PFSK-1 (cell line): Measurements from ENCODE around the gene OR1J2.

ENCODE experiments used
- FOXP2 ChIP-seq: optimal IDR thresholded peaks from 2 replicates; pipeline ENCODE3; 2011; ENCODE audit warnings: borderline replicate concordance, control low read depth, inconsistent platforms; ENCODE audit not compliant: insufficient read depth; ENCODE audit errors: extremely low read length, extremely low read depth
- POLR2AphosphoS5 ChIP-seq: IDR thresholded peaks from 2 replicates; pipeline ENCODE4 v1.6.1; 2012; ENCODE audit warnings: low read depth, mild to moderate bottlenecking, control low read depth, low read length, moderate library complexity
- REST ChIP-seq, 2 experiments: IDR thresholded peaks; 2 replicates each; pipeline versions ENCODE4 v1.6.1 to v1.8.0; 2011 to 2012; ENCODE audit warnings: low read depth in 2 of 2, low read length in 2 of 2, control low read depth in 1 of 2, inconsistent platforms in 1 of 2, mild to moderate bottlenecking in 1 of 2, moderate library complexity in 1 of 2; ENCODE audit not compliant: insufficient read depth in 1 of 2
- SIN3A ChIP-seq: IDR thresholded peaks from 2 replicates; pipeline ENCODE4 v1.6.1; 2012; ENCODE audit warnings: mild to moderate bottlenecking, low read length, moderate library complexity, borderline replicate concordance; ENCODE audit not compliant: insufficient read depth
- TAF1 ChIP-seq: IDR thresholded peaks from 2 replicates; pipeline ENCODE4 v1.6.1; 2012; ENCODE audit warnings: low read length, control low read depth, borderline replicate concordance; ENCODE audit not compliant: insufficient read depth

Gene OR1J2

GRCh38 chr9:122526602-122527001, 16.0 kb downstream of the OR1J2 start:
- no peak for TF ChIP-seq FOXP2
- no peak for TF ChIP-seq REST (IDR thresholded peaks at IDR 0.05; ENCODE audit: insufficient read depth in 1 of 2, low read depth in 2 of 2, low read length in 2 of 2)
- TF ChIP-seq SIN3A, result no peak
- TF ChIP-seq TAF1, result no peak
- TF ChIP-seq POLR2AphosphoS5, result no peak

- TF ChIP-seq SIN3A (no peak), REST (IDR thresholded peaks at IDR 0.05; ENCODE audit: insufficient read depth in 1 of 2, low read depth in 2 of 2, low read length in 2 of 2) (no peak), POLR2AphosphoS5 (no peak), FOXP2 (no peak), TAF1 (no peak)
These were observed 16.6 kb downstream of the OR1J2 start, which contains the start of gene OR1N1 for GRCh38 chr9:122527193-122527592. Gene OR1N1 (minus strand): TSS chr9:122527293. CDS start chr9:122527293, 0 bp downstream.

- TF ChIP-seq POLR2AphosphoS5 (no peak), SIN3A (no peak)
These were observed 25.5 kb downstream of the OR1J2 start for GRCh38 chr9:122536134-122536533.

- TF ChIP-seq POLR2AphosphoS5, result no peak
- TF ChIP-seq REST (IDR thresholded peaks at IDR 0.05; ENCODE audit: insufficient read depth in 1 of 2, low read depth in 2 of 2, low read length in 2 of 2), result no peak
- no peak for TF ChIP-seq TAF1
These were observed 28.2 kb downstream of the OR1J2 start for GRCh38 chr9:122538757-122539156.

- TF ChIP-seq REST (IDR thresholded peaks at IDR 0.05; ENCODE audit: insufficient read depth in 1 of 2, low read depth in 2 of 2, low read length in 2 of 2), result no peak
- TF ChIP-seq SIN3A, result no peak
- no peak for TF ChIP-seq POLR2AphosphoS5
- no peak for TF ChIP-seq TAF1
- TF ChIP-seq FOXP2, result no peak
These were observed 35.6 kb downstream of the OR1J2 start for GRCh38 chr9:122546196-122546595.
